Measurements from ENCODE around the gene OXCT1.
"Not testable (repeated sequence)": the region's sequence is repeated elsewhere in the genome, so short reads cannot be mapped to it uniquely, and the experiment has no call there.

Gene OXCT1

GRCh38 chr5:41773799-41774198 lies 96.4 kb downstream of the OXCT1 start:
- no peak for DNase-seq (ENCODE audit: low read depth in 2 of 2)

- no peak for DNase-seq (ENCODE audit: low read depth in 2 of 2)
Observed at GRCh38 chr5:41772785-41773442, 97.3 kb downstream of the OXCT1 start.

GRCh38 chr5:41772056-41772455 lies 98.2 kb downstream of the OXCT1 start:
- DNase-seq (ENCODE audit: low read depth in 2 of 2), result no peak

GRCh38 chr5:41770799-41771198 lies 99.4 kb downstream of the OXCT1 start:
- no peak for DNase-seq (ENCODE audit: low read depth in 2 of 2)

GRCh38 chr5:41768692-41769091 lies 101.5 kb downstream of the OXCT1 start:
- no peak for DNase-seq (ENCODE audit: low read depth in 2 of 2)

- no peak for DNase-seq (ENCODE audit: low read depth in 2 of 2)
Observed at GRCh38 chr5:41764650-41765049, 105.6 kb downstream of the OXCT1 start.

GRCh38 chr5:41763574-41763973 lies 106.7 kb downstream of the OXCT1 start:
- DNase-seq (ENCODE audit: low read depth in 2 of 2), result no peak

- no peak for DNase-seq (ENCODE audit: low read depth in 2 of 2)
Observed at GRCh38 chr5:41763081-41763480, 107.1 kb downstream of the OXCT1 start.

- DNase-seq (ENCODE audit: low read depth in 2 of 2), result no peak
Observed at GRCh38 chr5:41762426-41762825, 107.8 kb downstream of the OXCT1 start.

GRCh38 chr5:41761663-41762062 lies 108.6 kb downstream of the OXCT1 start:
- no peak for DNase-seq (ENCODE audit: low read depth in 2 of 2)

- no peak for DNase-seq (ENCODE audit: low read depth in 2 of 2)
Observed at GRCh38 chr5:41755705-41756104, 114.5 kb downstream of the OXCT1 start.

- no peak for DNase-seq (ENCODE audit: low read depth in 2 of 2)
Observed at GRCh38 chr5:41754857-41755256, 115.4 kb downstream of the OXCT1 start.

- no peak for DNase-seq (ENCODE audit: low read depth in 2 of 2)
Observed at GRCh38 chr5:41751867-41752266, 118.4 kb downstream of the OXCT1 start.

- peak; percentile 24 to 41 for DNase-seq (ENCODE audit: low read depth in 2 of 2)
Observed at GRCh38 chr5:41748631-41749030, 121.6 kb downstream of the OXCT1 start.

- DNase-seq (ENCODE audit: low read depth in 2 of 2), result no peak
Observed at GRCh38 chr5:41747708-41748107, 122.5 kb downstream of the OXCT1 start.

- DNase-seq (ENCODE audit: low read depth in 2 of 2), result no peak
Observed at GRCh38 chr5:41747301-41747700, 122.9 kb downstream of the OXCT1 start.

- DNase-seq (ENCODE audit: low read depth in 2 of 2), result not testable (repeated sequence)
Observed at GRCh38 chr5:41742608-41743007, 127.6 kb downstream of the OXCT1 start.

GRCh38 chr5:41738710-41739354 lies 131.4 kb downstream of the OXCT1 start:
- DNase-seq (ENCODE audit: low read depth in 2 of 2), result no peak

GRCh38 chr5:41736641-41737040 lies 133.6 kb downstream of the OXCT1 start:
- no peak for DNase-seq (ENCODE audit: low read depth in 2 of 2)

- DNase-seq (ENCODE audit: low read depth in 2 of 2), result no peak
Observed at GRCh38 chr5:41735213-41735612, 135.0 kb downstream of the OXCT1 start.

GRCh38 chr5:41729381-41729780 lies 140.8 kb downstream of the OXCT1 start:
- DNase-seq (ENCODE audit: low read depth in 2 of 2), result not testable (repeated sequence)

- DNase-seq (ENCODE audit: low read depth in 2 of 2), result no peak
Observed at GRCh38 chr5:41728281-41728680, 141.9 kb downstream of the OXCT1 start.

- no peak for DNase-seq (ENCODE audit: low read depth in 2 of 2)
Observed at GRCh38 chr5:41722359-41722950, 147.8 kb downstream of the OXCT1 start.
